ENCODE data around the gene DLGAP1. TPM values are rescaled to one million over a fixed set of nuclear protein-coding genes. Genes with fewer than 3 reads are reported as not detected.

Gene DLGAP1
- total RNA-seq, 1 donor from 2014 or later: 2.0 TPM

- DNase-seq (ENCODE audit: extremely low read depth, low read depth, low spot score): no peak
Measured at GRCh38 chr18:3839581-3839981, 615.5 kb downstream of the DLGAP1 start.

DNA sequence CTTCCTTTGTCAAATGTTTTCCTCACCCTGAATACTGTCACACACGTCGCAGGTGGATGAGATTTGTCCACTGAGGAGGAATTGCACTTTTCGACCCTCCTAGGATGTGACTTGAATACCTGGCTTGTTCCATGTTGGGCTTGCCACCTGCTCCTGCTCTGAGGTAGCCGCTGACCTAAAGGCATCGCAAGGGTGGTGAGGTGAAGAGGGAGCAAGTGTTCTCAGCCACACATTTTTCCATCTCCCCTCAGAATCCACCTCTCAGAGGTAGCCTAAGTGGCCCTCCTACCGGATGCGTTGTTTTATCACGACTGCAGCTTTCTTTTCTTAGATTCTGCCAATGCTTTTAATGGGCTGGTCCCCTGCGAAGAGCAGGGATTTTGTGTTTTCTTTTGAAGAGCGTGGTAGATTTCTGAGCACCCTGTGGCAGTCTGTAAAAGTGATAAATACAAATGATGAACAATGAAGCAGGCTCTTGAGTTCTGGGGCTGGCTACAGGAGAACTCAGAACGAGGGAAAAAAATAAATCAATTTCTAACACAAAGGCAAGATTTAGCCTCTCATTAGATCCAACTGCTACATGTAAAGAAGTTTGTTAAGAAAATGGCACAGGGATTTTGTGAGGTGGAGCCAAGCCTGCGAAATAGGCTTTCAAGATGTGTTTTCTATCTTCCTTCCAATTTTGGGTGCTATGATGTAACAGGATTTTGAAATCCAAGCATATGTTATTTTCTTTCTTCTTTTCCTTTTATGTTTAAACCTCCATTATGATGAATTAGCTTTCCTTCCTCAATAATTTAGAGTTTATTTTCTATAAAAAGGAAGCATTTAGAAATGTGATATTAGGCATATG, 618.4 kb downstream of the DLGAP1 start:
- no peak for DNase-seq (ENCODE audit: extremely low read depth, low read depth, low spot score)

GRCh38 chr18:3832025-3832638, 623.0 kb downstream of the DLGAP1 start:
- DNase-seq (ENCODE audit: extremely low read depth, low read depth, low spot score): no peak

GRCh38 chr18:3830604-3831003, 624.5 kb downstream of the DLGAP1 start:
- DNase-seq (ENCODE audit: extremely low read depth, low read depth, low spot score): no peak

GRCh38 chr18:3827236-3827845, 627.8 kb downstream of the DLGAP1 start:
- no peak for DNase-seq (ENCODE audit: extremely low read depth, low read depth, low spot score)

GRCh38 chr18:3826021-3826420, 629.1 kb downstream of the DLGAP1 start:
- DNase-seq (ENCODE audit: extremely low read depth, low read depth, low spot score): no peak

DNA sequence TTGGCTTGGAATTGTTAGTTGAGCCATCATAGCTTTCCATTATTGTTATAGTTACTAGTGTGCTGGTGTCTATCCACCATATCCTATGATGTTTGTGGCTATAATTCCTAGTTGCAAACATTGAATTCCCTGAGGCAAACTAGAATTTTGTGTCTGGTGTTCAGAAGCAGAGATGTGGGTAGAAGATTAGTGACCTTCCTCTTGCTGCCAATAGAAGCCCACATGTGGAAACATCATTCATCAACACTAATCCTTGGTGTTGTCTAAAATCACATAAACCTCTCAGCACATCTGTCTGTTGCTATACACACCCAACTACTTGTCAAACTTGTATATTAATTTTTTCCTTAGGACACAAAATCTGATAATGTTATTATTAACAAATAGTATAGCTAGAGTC, 631.0 kb downstream of the DLGAP1 start:
- DNase-seq (ENCODE audit: extremely low read depth, low read depth, low spot score): no peak

- no peak for DNase-seq (ENCODE audit: extremely low read depth, low read depth, low spot score)
Measured at GRCh38 chr18:3823073-3823472, 632.0 kb downstream of the DLGAP1 start.

DNA sequence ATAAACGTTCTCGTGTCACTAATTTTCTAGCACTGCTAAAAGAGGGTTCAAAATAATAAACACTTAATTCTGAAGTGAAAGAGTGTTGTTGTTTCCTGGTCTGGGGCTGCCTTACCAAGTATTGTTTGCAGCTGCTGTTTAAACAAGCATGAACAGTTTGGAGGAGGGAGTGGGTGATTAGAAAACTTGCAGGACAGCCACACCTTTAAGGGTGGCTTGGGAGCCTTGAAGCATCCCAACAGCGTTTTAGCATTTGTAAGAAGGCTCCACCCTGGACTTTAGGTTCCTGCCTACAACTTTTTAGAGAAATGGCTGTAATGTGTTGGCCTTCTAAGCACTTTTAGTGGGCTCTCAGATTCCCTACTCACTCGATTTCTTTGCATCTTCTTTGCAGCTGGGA, 633.6 kb downstream of the DLGAP1 start:
- no peak for DNase-seq (ENCODE audit: extremely low read depth, low read depth, low spot score)

GRCh38 chr18:3819961-3820360, 635.1 kb downstream of the DLGAP1 start:
- no peak for DNase-seq (ENCODE audit: extremely low read depth, low read depth, low spot score)

DNA sequence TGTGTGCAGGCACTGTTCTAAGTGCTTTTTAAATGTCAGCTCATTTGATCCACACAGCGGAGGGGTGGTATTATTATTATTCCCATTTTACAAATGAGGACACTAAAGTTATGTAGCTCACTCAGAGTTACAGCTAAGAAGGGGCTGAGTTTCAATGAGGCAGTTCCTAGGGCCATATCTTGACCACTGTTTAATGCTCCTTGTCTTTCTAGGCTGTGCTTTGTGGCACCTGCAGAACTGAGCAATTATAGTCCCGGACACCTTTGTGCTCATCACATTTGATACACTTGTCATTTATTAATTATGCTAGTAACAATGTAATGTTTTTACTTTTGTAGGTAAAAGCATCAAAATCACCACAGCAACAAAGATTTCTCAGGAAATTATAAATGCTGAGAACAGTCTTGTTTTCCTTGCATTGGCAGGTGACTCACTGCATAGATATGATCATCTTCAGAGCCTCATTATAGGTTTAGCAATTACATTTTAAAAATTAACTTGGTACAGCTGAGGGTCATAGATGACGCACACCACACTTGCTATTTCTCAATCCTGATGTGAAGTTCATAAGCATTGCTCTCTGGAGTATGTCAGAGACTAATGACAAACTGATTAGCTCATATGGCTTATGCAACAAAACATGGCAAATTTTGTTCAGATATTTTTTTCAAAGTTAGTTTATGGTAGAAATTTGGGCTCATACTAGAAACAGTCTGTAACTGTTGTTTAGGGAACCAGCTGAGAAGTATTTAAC, 638.3 kb downstream of the DLGAP1 start:
- DNase-seq (ENCODE audit: extremely low read depth, low read depth, low spot score): peak; percentile 65

DNA sequence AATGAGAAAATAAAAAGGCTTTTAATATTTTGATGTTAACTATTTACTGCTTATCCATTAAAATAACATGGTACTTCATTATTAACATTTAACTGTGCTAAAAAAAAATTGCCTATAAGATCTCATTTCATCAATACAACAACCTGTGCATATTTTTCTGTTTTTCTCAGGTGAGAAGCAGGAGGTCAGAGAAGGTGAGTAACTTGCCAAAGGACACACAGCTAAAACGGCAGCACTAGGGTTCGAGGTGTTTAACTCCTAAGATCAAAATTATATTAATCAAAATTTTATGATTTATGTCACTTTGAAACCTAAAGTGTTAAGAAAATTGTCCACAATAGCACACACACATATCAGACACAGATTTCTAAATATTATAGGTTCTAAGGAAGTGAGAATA, 639.1 kb downstream of the DLGAP1 start:
- DNase-seq (ENCODE audit: extremely low read depth, low read depth, low spot score): no peak

GRCh38 chr18:3814816-3815215, 640.3 kb downstream of the DLGAP1 start:
- DNase-seq (ENCODE audit: extremely low read depth, low read depth, low spot score): no peak

- no peak for DNase-seq (ENCODE audit: extremely low read depth, low read depth, low spot score)
Measured at GRCh38 chr18:3810296-3810695, 644.8 kb downstream of the DLGAP1 start.

DNA sequence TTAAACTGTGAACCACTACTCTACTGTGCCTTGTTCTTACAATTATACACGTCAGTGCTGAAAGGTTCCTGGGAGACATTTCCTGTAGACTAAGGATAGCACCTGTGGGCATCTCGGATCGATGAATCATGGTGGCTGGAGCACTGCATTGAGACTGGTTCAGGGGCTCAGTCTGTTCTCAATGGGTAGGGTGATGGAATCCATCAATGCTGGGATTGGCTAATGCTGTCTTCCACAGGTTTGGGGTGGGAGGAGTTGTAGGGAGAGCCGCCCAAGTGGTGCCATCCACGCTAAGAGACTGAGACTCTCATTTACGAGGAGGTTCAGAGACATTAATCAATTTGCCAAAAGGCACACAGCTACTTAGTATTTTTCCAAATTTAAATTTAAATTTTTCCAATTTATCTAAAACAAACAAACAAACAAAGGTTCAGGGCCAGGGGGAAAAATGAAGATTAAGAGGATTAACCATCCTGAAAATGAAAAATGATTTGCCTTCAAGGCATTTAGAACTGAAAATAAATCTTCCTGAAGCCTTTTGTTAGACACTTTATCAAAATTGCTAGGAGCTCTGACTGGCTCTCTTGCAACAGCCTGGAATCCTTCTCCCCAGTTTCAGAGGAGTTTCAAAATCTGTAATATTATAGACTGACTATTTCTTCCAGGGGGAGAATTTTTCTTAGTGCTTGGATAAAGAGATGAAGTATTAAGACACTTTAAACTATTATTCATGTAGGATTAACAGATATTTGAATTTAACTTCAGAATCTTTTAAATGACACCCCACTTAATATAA, 645.9 kb downstream of the DLGAP1 start:
- DNase-seq (ENCODE audit: extremely low read depth, low read depth, low spot score): no peak

GRCh38 chr18:3806656-3807055, 648.5 kb downstream of the DLGAP1 start:
- no peak for DNase-seq (ENCODE audit: extremely low read depth, low read depth, low spot score)

GRCh38 chr18:3804336-3804735, 650.8 kb downstream of the DLGAP1 start:
- no peak for DNase-seq (ENCODE audit: extremely low read depth, low read depth, low spot score)

GRCh38 chr18:3803350-3803749, 651.8 kb downstream of the DLGAP1 start:
- DNase-seq (ENCODE audit: extremely low read depth, low read depth, low spot score): no peak

GRCh38 chr18:3799515-3799914, 655.6 kb downstream of the DLGAP1 start:
- no peak for DNase-seq (ENCODE audit: extremely low read depth, low read depth, low spot score)

DNA sequence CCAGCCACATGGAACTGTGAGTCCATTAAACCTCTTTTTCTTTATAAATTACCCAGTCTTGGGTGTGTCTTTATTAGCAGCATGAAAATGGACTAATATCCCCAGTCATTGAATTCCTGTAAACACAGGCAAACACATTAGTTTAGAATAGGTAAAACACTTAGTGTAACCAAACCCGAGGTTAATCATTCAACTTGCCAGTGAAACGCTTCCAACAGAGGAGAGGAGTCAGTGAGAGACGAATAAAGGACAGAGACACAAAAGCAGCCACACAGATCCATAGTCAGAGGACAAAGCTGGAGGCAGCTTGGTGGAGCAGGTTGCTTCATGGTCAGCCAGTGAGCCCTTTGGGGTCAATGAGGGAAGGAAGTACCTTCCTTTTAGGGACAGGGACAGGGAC, 657.1 kb downstream of the DLGAP1 start:
- no peak for DNase-seq (ENCODE audit: extremely low read depth, low read depth, low spot score)

All from glomerular endothelial cell (primary cell).